Naive thymus-derived CD4-positive, alpha-beta T cell (primary cell): ENCODE measurements around the gene CCDC180. TPM values are rescaled to one million over a fixed set of nuclear protein-coding genes. Genes with fewer than 3 reads are reported as not detected.

Source experiments
- ATAC-seq: fragments of 150-1000 bp; cut with Tn5 transposase; 2 replicates; pipeline ENCODE4 v1.10.0; 2021; ENCODE audit warnings: mild to moderate bottlenecking, moderate library complexity
- CTCF ChIA-PET: fragments of 350-600 bp; sonication (Branson Sonifier 250); formaldehyde crosslinking; loops from one replicate; lab custom pipeline; 2021; ENCODE audit warnings: antibody characterized with exemption; lab: Charles Lee
- POLR2A ChIA-PET: fragments of 350-600 bp; sonication (Branson Sonifier 250); formaldehyde crosslinking; loops from one replicate; lab custom pipeline; 2021; ENCODE audit warnings: antibody characterized with exemption, inconsistent platforms; lab: Charles Lee
- DNase-seq, 9 donors: peaks; one replicate each; pipeline versions ENCODE4 v3.0.0 to v3.0.0-alpha.2; 2020 to 2022; ENCODE audit warnings: mixed read lengths in 1 of 9
- H3K27ac ChIP-seq: one replicate; pipeline ENCODE4 v1.7.0; 2013; ENCODE audit warnings: mild to moderate bottlenecking, low read depth, low read length, moderate library complexity
- H3K27me3 ChIP-seq, 2 donors: one replicate each; pipeline ENCODE4 v1.7.0; 2013; ENCODE audit warnings: low read length in 2 of 2, mild to moderate bottlenecking in 2 of 2, moderate library complexity in 2 of 2; ENCODE audit not compliant: control insufficient read depth in 2 of 2, insufficient read depth in 2 of 2
- H3K36me3 ChIP-seq, 3 experiments: 1 replicate in 2 of 3; 2 replicates in 1 of 3; pipeline ENCODE4 v1.7.0; 2013; ENCODE audit warnings: low read length in 3 of 3, mild to moderate bottlenecking in 3 of 3, moderate library complexity in 1 of 3; ENCODE audit not compliant: insufficient read depth in 3 of 3, control insufficient read depth in 2 of 3
- H3K4me1 ChIP-seq, 2 donors: one replicate each; pipeline ENCODE4 v1.7.0; 2013; ENCODE audit warnings: low read length in 2 of 2, mild to moderate bottlenecking in 2 of 2, moderate library complexity in 1 of 2; ENCODE audit not compliant: control insufficient read depth in 2 of 2, insufficient read depth in 2 of 2
- H3K4me3 ChIP-seq: 2 replicates; pipeline ENCODE4 v1.7.0; 2013; ENCODE audit warnings: mild to moderate bottlenecking, low read length
- H3K9me3 ChIP-seq, 3 experiments: 1 replicate in 2 of 3; 2 replicates in 1 of 3; pipeline ENCODE4 v1.7.0; 2013; ENCODE audit warnings: low read length in 3 of 3; ENCODE audit not compliant: control insufficient read depth in 2 of 3
- H3K27ac Mint-ChIP-seq, 9 donors: one replicate each; pipeline ENCODE4 v1.8.0; 2020 to 2022; ENCODE audit warnings: mixed read lengths in 9 of 9, mild to moderate bottlenecking in 8 of 9, moderate library complexity in 5 of 9, inconsistent platforms in 2 of 9
- H3K27me3 Mint-ChIP-seq, 5 donors: one replicate each; pipeline ENCODE4 v1.8.0; 2021 to 2022; ENCODE audit warnings: mixed read lengths in 5 of 5, mild to moderate bottlenecking in 1 of 5
- H3K36me3 Mint-ChIP-seq, 5 donors: one replicate each; pipeline ENCODE4 v1.8.0; 2020 to 2022; ENCODE audit warnings: mixed read lengths in 5 of 5, mild to moderate bottlenecking in 3 of 5, inconsistent platforms in 1 of 5
- H3K4me1 Mint-ChIP-seq, 7 donors: one replicate each; pipeline ENCODE4 v1.8.0; 2020 to 2022; ENCODE audit warnings: mixed read lengths in 7 of 7, mild to moderate bottlenecking in 3 of 7, inconsistent platforms in 1 of 7
- H3K4me3 Mint-ChIP-seq, 10 donors: one replicate each; pipeline ENCODE4 v1.8.0; 2020 to 2022; ENCODE audit warnings: mild to moderate bottlenecking in 10 of 10, mixed read lengths in 10 of 10, moderate library complexity in 6 of 10, inconsistent platforms in 2 of 10
- H3K9me3 Mint-ChIP-seq, 11 donors: one replicate each; pipeline ENCODE4 v1.8.0; 2020 to 2022; ENCODE audit warnings: mixed read lengths in 11 of 11, mild to moderate bottlenecking in 4 of 11, inconsistent platforms in 1 of 11, moderate library complexity in 1 of 11
- intact Hi-C, 2 donors: fragments of 100-400 bp; cut with micrococcal nuclease; formaldehyde crosslinking; loops; one replicate each; pipeline ENCODE4 v1.15.1; 2023
- polyA plus RNA-seq, 2 donors: library from polyadenylated mRNA; unstranded; fragments of 300-500 nt; fragmentation: Illumina TruSeq; gene quantifications; one replicate each; pipeline ENCODE4 v1.2.3, GENCODE V29; 2021
- total RNA-seq, 6 experiments: library from RNA in 5 of 6; stranded (reverse) in 5 of 6; gene quantifications; 1 replicate in 5 of 6; 2 replicates in 1 of 6; pipeline ENCODE4 v1.2.3 and lab custom pipeline; 2021 to 2026

The CCDC180 gene
- total and polyA plus RNA-seq, 7 experiments from 2014 or later: 0.76 to 18.1 (median 14.5) TPM

DNA sequence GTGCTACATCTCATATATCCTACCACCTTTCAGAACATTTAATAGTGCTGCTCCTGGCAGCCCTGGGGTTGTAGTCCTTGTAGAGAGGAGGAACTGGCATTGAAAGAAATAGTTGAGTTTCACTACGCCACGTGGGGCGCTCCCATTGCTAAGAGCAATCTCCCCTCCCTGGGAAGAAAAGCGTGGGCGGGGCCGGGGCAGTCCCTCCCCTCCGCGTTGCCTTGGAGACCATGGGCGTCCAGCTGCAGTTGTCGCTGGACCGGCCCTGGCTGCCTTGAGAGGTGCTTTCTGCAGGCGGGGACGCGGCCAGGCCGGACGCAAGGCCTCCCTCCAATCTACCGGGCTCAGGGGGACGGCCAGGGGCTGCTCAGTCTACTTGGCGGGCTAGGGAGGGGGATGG, 368 bp upstream of the CCDC180 start:
- Mint-ChIP-seq H3K36me3 (peaks cover 0 to 23% (median 9%) of the 10 kb centered on the region in 5 donors), H3K4me3 (no peak overlapping the region), H3K27ac (no peak overlapping the region), H3K27me3 (peaks cover 0 to 8% (median 0%) of the 10 kb centered on the region in 5 donors), H3K9me3 (peaks cover 0 to 19% (median 11%) of the 10 kb centered on the region in 11 donors), H3K4me1 (no peaks in the 10 kb centered on the region)
- ATAC-seq (no peak), DNase-seq (no peak)
- ChIA-PET CTCF (no interaction called here), POLR2A (no interaction called here)
- Histone ChIP-seq H3K4me1 (no peaks in the 10 kb centered on the region), H3K27ac (no peak overlapping the region), H3K9me3 (no peaks in the 10 kb centered on the region), H3K4me3 (no peak overlapping the region), H3K36me3 (peaks cover 0 to 19% (median 0%) of the 10 kb centered on the region in 3 experiments), H3K27me3 (no peaks in the 10 kb centered on the region)
- intact Hi-C loops: no loop called here

DNA sequence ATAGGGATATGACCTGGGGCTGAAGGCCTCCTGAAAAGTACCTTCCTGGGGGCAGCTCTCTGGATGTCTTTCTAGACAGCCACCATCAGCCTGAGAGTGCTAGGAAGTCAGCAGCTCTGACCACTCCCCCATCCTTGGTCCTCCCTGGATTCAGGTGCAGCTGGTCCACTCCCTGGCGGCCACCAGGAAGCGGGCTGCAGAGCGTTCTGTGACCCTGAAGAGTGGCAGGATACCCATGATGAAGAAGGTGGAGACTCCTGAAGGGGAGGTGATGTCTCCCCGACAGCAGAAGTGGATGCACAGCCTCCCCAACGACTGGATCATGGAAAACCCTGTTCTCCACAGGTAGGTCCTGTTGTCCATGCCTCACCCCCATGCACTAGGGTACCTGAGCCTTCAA, 1.8 kb downstream of the CCDC180 start:
- ChIA-PET POLR2A (no interaction called here), CTCF (no interaction called here)
- H3K4me3 ChIP-seq: no peak overlapping the region
- peaks cover 0 to 5% (median 3%) of the 10 kb centered on the region in 11 donors for H3K9me3 Mint-ChIP-seq
- no peak overlapping the region for H3K4me3 Mint-ChIP-seq
- peaks cover 0 to 33% (median 13%) of the 10 kb centered on the region in 5 donors for H3K36me3 Mint-ChIP-seq
- DNase-seq: no peak
- no peaks in the 10 kb centered on the region for H3K27me3 ChIP-seq
- H3K27ac Mint-ChIP-seq: no peak overlapping the region
- H3K36me3 ChIP-seq: peaks cover 0 to 37% (median 0%) of the 10 kb centered on the region in 3 experiments
- ATAC-seq: no peak
- no peaks in the 10 kb centered on the region for H3K4me1 ChIP-seq
- H3K27ac ChIP-seq: no peak overlapping the region
- no peaks in the 10 kb centered on the region for H3K9me3 ChIP-seq
- H3K27me3 Mint-ChIP-seq: peaks cover 0 to 4% (median 0%) of the 10 kb centered on the region in 5 donors
- intact Hi-C loops: no loop called here
- H3K4me1 Mint-ChIP-seq: no peaks in the 10 kb centered on the region

DNA sequence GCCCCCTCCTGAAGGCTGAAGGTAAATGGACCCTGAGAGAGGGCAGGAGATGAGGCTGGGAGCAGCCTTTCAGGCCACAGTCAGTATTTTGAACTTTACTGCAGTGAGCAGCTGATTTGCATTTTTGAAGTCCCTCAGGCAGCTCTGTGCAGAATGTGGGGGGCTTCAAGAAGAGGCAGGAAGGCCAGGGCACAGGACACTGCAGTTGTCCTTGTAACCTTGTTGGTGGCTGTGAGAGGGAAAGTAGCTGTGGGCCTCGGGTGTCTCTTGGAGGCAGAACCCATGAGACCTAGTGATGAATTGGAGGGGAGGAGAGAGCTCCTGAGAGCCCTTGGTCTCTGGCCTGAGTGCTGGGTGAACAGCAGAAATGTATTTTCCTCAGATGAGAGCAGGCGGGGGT, 2.6 kb downstream of the CCDC180 start:
- H3K4me1 Mint-ChIP-seq: no peaks in the 10 kb centered on the region
- H3K4me1 ChIP-seq: no peaks in the 10 kb centered on the region
- DNase-seq (no peak), ATAC-seq (no peak)
- ChIA-PET CTCF (no interaction called here), POLR2A (no interaction called here)
- H3K27me3 ChIP-seq: no peaks in the 10 kb centered on the region
- no peak overlapping the region for H3K4me3 ChIP-seq
- intact Hi-C loops: no loop called here
- no peak overlapping the region for H3K27ac Mint-ChIP-seq
- peaks cover 0 to 41% (median 0%) of the 10 kb centered on the region in 3 experiments for H3K36me3 ChIP-seq
- peaks cover 0 to 3% (median 0%) of the 10 kb centered on the region in 11 donors for H3K9me3 Mint-ChIP-seq
- peaks cover 0 to 4% (median 0%) of the 10 kb centered on the region in 5 donors for H3K27me3 Mint-ChIP-seq
- no peak overlapping the region for H3K4me3 Mint-ChIP-seq
- no peak overlapping the region for H3K27ac ChIP-seq
- H3K36me3 Mint-ChIP-seq: peaks cover 0 to 40% (median 13%) of the 10 kb centered on the region in 5 donors
- no peaks in the 10 kb centered on the region for H3K9me3 ChIP-seq

DNA sequence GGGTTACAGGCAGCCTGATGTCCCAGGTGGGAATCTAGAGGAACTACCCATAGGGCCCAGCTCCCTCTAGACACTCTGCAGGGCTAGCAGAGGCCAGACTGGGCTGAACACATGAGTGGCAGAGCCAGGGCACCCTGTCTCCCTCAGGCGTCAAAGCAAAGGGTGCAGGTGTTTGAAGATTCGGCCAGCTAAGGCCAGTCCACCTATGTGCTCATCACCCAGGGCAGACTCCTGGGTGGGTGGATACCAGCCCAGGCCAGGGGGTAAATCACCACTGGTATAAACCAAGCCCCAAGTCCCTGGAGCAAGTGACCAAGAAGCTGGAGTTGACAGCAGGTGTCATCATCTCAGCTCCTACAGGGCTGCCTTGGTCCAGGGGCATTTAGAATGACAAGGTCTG, 3.4 kb downstream of the CCDC180 start:
- ATAC-seq: no peak
- no peaks in the 10 kb centered on the region for H3K9me3 ChIP-seq
- peaks cover 0 to 2% (median 0%) of the 10 kb centered on the region in 11 donors for H3K9me3 Mint-ChIP-seq
- H3K27ac Mint-ChIP-seq: no peak overlapping the region
- POLR2A ChIA-PET: no interaction called here
- no peaks in the 10 kb centered on the region for H3K4me1 Mint-ChIP-seq
- peaks cover 0 to under 1% (median 0%) of the 10 kb centered on the region in 5 donors for H3K27me3 Mint-ChIP-seq
- CTCF ChIA-PET: no interaction called here
- H3K36me3 Mint-ChIP-seq: peaks cover 0 to 49% (median 14%) of the 10 kb centered on the region in 5 donors
- intact Hi-C loops: no loop called here
- no peaks in the 10 kb centered on the region for H3K27me3 ChIP-seq
- H3K36me3 ChIP-seq: peaks cover 0 to 47% (median 0%) of the 10 kb centered on the region in 3 experiments
- H3K27ac ChIP-seq: no peak overlapping the region
- H3K4me1 ChIP-seq: no peaks in the 10 kb centered on the region
- H3K4me3 ChIP-seq: no peak overlapping the region
- H3K4me3 Mint-ChIP-seq: no peak overlapping the region
- DNase-seq: no peak

DNA sequence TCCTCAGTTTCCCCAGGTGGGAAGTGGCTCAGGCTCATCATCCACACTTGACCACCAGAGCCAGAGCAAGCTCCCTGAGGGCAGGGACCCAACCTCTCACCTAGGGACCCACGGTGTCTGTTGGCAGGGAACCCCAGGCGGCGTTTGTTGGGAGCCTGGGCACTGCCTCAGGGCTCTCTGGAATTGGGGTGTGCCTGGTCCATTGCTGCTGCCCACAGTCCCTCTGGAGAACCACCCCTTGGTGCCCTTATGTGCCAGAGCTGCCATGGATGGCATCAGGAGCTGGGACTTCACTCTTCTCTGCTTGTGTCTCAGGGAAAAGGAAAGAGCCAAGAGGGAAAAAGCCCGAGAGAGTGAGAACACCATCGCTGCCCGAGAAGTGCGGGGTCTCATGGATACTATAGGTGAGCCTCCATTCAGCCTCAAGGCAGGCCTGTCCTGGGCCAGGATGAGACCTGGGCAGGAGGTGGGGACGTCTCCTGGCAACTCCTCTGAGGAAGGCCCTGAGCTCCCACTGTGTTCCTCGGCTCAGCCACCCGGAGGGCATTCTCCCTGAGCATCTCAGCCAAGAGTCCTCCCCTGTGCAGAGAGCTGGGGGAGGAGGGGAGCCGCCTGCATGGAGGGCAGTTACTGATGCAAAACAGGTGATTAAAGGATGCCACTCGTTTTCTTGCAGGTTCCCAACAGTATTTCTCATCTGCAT, 4.5 kb downstream of the CCDC180 start:
- Histone ChIP-seq H3K27ac (no peak overlapping the region), H3K36me3 (peaks cover 0 to 58% (median 0%) of the 10 kb centered on the region in 3 experiments), H3K4me1 (no peaks in the 10 kb centered on the region), H3K9me3 (no peaks in the 10 kb centered on the region), H3K4me3 (no peak overlapping the region), H3K27me3 (no peaks in the 10 kb centered on the region)
- intact Hi-C loops: no loop called here
- Mint-ChIP-seq H3K27ac (no peak overlapping the region), H3K27me3 (no peaks in the 10 kb centered on the region), H3K4me3 (no peak overlapping the region), H3K9me3 (peaks cover 0 to 2% (median 0%) of the 10 kb centered on the region in 11 donors), H3K4me1 (no peaks in the 10 kb centered on the region), H3K36me3 (peaks cover 0 to 59% (median 14%) of the 10 kb centered on the region in 5 donors)
- POLR2A ChIA-PET: no interaction called here
- DNase-seq (no peak), ATAC-seq (no peak)
- CTCF ChIA-PET: no interaction called here

DNA sequence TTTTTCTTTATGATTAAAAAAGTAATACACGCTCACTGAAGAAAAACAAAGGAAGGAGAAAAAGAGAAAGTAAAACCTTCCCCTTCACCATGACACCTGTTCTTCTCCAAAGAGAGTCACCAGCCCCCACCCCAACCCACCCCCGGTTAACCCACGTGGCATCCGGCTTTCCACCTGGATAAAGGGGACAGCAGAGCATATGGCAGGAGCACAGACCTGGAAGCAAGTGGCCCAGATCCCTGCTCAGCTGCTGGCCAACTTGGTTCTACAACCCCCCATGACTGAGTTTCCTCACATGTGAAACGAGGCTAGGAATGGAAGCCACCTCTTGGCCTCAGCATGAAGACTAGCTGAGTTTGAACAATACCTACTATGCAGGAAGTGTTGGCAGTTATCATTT, 5.1 kb downstream of the CCDC180 start:
- Histone ChIP-seq H3K4me3 (no peak overlapping the region), H3K9me3 (no peaks in the 10 kb centered on the region), H3K36me3 (peaks cover 0 to 59% (median 0%) of the 10 kb centered on the region in 3 experiments), H3K4me1 (no peaks in the 10 kb centered on the region), H3K27ac (no peak overlapping the region), H3K27me3 (no peaks in the 10 kb centered on the region)
- no peaks in the 10 kb centered on the region for H3K27me3 Mint-ChIP-seq
- DNase-seq (no peak), ATAC-seq (no peak)
- H3K4me3 Mint-ChIP-seq: no peak overlapping the region
- CTCF ChIA-PET: no interaction called here
- peaks cover 0 to 2% (median 0%) of the 10 kb centered on the region in 11 donors for H3K9me3 Mint-ChIP-seq
- intact Hi-C loops: no loop called here
- POLR2A ChIA-PET: no interaction called here
- no peaks in the 10 kb centered on the region for H3K4me1 Mint-ChIP-seq
- H3K27ac Mint-ChIP-seq: no peak overlapping the region
- H3K36me3 Mint-ChIP-seq: peaks cover 0 to 64% (median 19%) of the 10 kb centered on the region in 5 donors

DNA sequence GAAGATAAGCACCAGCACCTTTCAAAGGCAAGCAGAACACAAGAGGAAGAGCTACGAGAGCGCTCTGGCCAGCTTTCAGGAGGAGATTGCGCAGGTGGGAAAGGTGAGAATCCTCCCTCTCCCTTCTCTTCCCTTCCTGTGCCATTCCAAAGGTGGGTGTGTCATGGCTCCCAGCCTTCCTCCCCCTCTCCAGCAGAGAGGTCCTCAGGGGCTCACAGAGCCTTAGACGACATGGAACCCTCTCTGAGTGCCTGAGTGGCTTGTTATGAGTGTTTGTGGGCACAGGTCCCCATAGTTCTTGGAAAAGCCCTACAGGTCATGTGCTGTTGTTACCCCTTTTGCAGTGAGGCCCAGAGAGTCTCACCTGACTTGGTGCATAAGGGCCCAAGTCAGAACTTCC, 5.8 kb downstream of the CCDC180 start:
- Mint-ChIP-seq H3K27me3 (no peaks in the 10 kb centered on the region), H3K4me1 (no peaks in the 10 kb centered on the region), H3K9me3 (peaks cover 0 to 2% (median 0%) of the 10 kb centered on the region in 11 donors), H3K4me3 (no peak overlapping the region), H3K27ac (no peak overlapping the region), H3K36me3 (peaks cover 0 to 69% (median 19%) of the 10 kb centered on the region in 5 donors)
- no peaks in the 10 kb centered on the region for H3K4me1 ChIP-seq
- ATAC-seq (no peak), DNase-seq (no peak)
- H3K4me3 ChIP-seq: no peak overlapping the region
- H3K36me3 ChIP-seq: peaks cover 0 to 59% (median 0%) of the 10 kb centered on the region in 3 experiments
- POLR2A ChIA-PET: no interaction called here
- H3K9me3 ChIP-seq: no peaks in the 10 kb centered on the region
- H3K27ac ChIP-seq: no peak overlapping the region
- CTCF ChIA-PET: no interaction called here
- intact Hi-C loops: no loop called here
- no peaks in the 10 kb centered on the region for H3K27me3 ChIP-seq
